GM12878 (cell line): Measurements from ENCODE around the gene STK16. TPM values are rescaled to one million over a fixed set of nuclear protein-coding genes. Genes with fewer than 3 reads are reported as not detected.

ENCODE experiments used
- ATF7 ChIP-seq: fragments of 450-650 bp; IDR thresholded peaks from 2 replicates; pipeline ENCODE4 v1.6.1; 2016; ENCODE audit warnings: low read depth, mild to moderate bottlenecking
- CBFB ChIP-seq: IDR thresholded peaks from 2 replicates; pipeline ENCODE4 v1.6.1; 2016; ENCODE audit warnings: antibody characterized with exemption, low read depth
- FOS ChIP-seq: IDR thresholded peaks from 3 replicates; pipeline ENCODE4 v1.6.1; 2011; ENCODE audit warnings: borderline replicate concordance; ENCODE audit not compliant: insufficient read length; ENCODE audit errors: extremely low read depth
- FOXM1 ChIP-seq: IDR thresholded peaks from 2 replicates; pipeline ENCODE4 v1.6.1; 2012; ENCODE audit warnings: low read depth, mild to moderate bottlenecking, inconsistent platforms, low read length, moderate library complexity
- GATAD2B ChIP-seq: fragments of 450-650 bp; conservative IDR thresholded peaks from 2 replicates; pipeline ENCODE4 v1.6.1; 2017; ENCODE audit warnings: low read depth, mild to moderate bottlenecking, moderate library complexity
- HDGF ChIP-seq: fragments of 450-650 bp; IDR thresholded peaks from 2 replicates; pipeline ENCODE4 v1.6.1; 2016; ENCODE audit warnings: antibody characterized with exemption
- IRF4 ChIP-seq: IDR thresholded peaks from 2 replicates; pipeline ENCODE4 v1.6.1; 2011; ENCODE audit warnings: low read depth, low read length
- KAT2A ChIP-seq: conservative IDR thresholded peaks from 2 replicates; pipeline ENCODE4 v1.6.1; 2011; ENCODE audit warnings: low read depth, low read length; ENCODE audit not compliant: control insufficient read depth
- NFXL1 ChIP-seq: fragments of 450-650 bp; IDR thresholded peaks from 2 replicates; pipeline ENCODE4 v1.6.1; 2017; ENCODE audit warnings: antibody characterized with exemption, mild to moderate bottlenecking, borderline replicate concordance
- RB1 ChIP-seq: fragments of 450-650 bp; formaldehyde crosslinking; IDR thresholded peaks from 2 replicates; pipeline ENCODE4 v1.6.1; 2017; ENCODE audit warnings: mild to moderate bottlenecking, borderline replicate concordance
- TAF1 ChIP-seq: IDR thresholded peaks from 2 replicates; pipeline ENCODE4 v1.6.1; 2011; ENCODE audit warnings: mild to moderate bottlenecking, low read depth, low read length, borderline replicate concordance
- polyA plus RNA-seq, 11 experiments: library from polyadenylated mRNA; depleted of rRNA in 4 of 11; unstranded in 6 of 11; stranded (reverse) in 5 of 11; fragments of >200 nt; fragmentation: Nextera tagmentation in 4 of 11; fragmentation: Illumina TruSeq in 1 of 11; extraction: Ambion mirVana in 4 of 11; extraction: Trizol in 1 of 11; gene quantifications; 1 replicate in 1 of 11; 2 replicates in 10 of 11; pipeline versions ENCODE4 v1.2.1 to v1.2.3, GENCODE V29; 2011 to 2016; ENCODE audit warnings: inconsistent platforms in 2 of 11, missing spikeins in 2 of 11, low read depth in 1 of 11
- total RNA-seq, 4 experiments: library from RNA; depleted of rRNA in 3 of 4; stranded (reverse); fragments of >200 nt in 3 of 4; fragmentation: Illumina TruSeq in 1 of 4; extraction: Trizol in 1 of 4; gene quantifications; 2 replicates each; pipeline versions ENCODE4 v1.2.1 to v1.2.3, GENCODE V29; 2013 to 2021
- TF ChIP-seq, protein P1 (sequence below): fragments of 450-650 bp; IDR thresholded peaks from 2 replicates; pipeline ENCODE4 v1.6.1; 2016; ENCODE audit warnings: mild to moderate bottlenecking
- TF ChIP-seq, protein P2 (sequence below): IDR thresholded peaks from 2 replicates; pipeline ENCODE4 v1.6.1; 2011; ENCODE audit warnings: borderline replicate concordance, low read depth, mild to moderate bottlenecking, moderate library complexity, mixed read lengths, low read length; ENCODE audit not compliant: insufficient read depth; ENCODE audit errors: extremely low read length
- TF ChIP-seq, protein P3 (sequence below): fragments of 450-650 bp; formaldehyde crosslinking; IDR thresholded peaks from 2 replicates; pipeline ENCODE4 v1.4.0; 2020; ENCODE audit warnings: mild to moderate bottlenecking, moderate library complexity
- TF ChIP-seq, protein P4 (sequence below): fragments of 450-650 bp; IDR thresholded peaks from 2 replicates; pipeline ENCODE4 v1.6.1; 2018; ENCODE audit warnings: mild to moderate bottlenecking, low read depth, moderate library complexity; ENCODE audit not compliant: partially characterized antibody
- TF ChIP-seq, protein P5 (sequence below): IDR thresholded peaks from 2 replicates; pipeline ENCODE4 v1.6.1; 2012; ENCODE audit warnings: low read depth, low read length, improper control_type of control experiment

STK16 gene
- total and polyA plus RNA-seq, 10 of the 15 experiments (the other 5 are each of a cell fraction or from before 2014, with no cell fraction given), result 4.3 to 50.1 (median 17.9) TPM

DNA sequence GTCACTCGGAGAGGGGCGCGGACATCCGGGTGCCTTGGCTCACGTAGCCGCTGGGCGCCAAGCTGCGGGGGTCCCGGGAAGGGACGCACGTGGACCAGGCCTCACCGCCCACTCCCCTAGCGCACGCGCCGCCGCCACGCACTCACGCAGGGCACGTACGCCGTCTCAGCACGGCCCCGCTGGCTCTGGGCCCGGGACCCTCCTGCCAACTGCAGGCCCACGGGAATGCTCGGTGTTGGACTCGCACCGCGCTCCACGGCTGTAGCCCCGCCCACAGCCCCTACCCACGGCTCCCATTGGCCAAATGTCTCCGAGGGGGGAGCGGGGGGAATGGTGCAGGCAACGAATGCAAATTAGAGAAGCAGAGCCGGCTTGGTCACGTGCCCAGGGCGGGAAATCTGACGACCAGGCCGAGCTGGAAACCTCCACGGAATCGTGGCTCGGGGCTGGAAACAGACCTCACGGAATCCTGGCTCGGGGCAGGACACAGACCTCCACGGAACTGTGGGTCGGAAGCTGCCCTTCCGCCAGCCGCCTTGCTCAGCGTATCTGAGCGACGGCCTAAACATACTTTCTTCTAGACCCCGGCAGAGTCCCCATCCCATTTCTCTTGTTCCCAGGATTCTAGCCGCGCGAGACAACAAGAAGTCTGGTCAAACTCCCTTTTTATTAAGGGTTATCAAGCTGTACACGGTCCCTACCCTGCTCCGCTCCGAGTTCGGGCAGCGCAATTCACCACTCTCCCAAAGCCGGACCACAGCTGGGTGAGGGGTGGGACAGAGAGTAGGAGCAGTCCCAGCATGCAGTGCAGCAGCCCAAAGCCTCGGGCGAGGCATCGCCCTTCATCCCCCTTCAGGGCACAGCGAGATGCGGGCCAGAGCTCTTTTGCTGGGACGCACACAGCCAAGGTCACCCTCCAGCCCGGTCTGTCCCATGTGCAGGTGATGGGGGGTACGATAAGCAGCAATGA, 26.3 kb upstream of the STK16 start, which contains the start of gene ABCB6 (continued):
- TF ChIP-seq, protein P1, sequence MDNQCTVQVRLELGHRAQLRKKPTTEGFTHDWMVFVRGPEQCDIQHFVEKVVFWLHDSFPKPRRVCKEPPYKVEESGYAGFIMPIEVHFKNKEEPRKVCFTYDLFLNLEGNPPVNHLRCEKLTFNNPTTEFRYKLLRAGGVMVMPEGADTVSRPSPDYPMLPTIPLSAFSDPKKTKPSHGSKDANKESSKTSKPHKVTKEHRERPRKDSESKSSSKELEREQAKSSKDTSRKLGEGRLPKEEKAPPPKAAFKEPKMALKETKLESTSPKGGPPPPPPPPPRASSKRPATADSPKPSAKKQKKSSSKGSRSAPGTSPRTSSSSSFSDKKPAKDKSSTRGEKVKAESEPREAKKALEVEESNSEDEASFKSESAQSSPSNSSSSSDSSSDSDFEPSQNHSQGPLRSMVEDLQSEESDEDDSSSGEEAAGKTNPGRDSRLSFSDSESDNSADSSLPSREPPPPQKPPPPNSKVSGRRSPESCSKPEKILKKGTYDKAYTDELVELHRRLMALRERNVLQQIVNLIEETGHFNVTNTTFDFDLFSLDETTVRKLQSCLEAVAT, result 0 out of 2 replicates have a peak, but pooled peaks have one; percentile 15
- no peak for TF ChIP-seq HDGF
- TF ChIP-seq, protein P2, sequence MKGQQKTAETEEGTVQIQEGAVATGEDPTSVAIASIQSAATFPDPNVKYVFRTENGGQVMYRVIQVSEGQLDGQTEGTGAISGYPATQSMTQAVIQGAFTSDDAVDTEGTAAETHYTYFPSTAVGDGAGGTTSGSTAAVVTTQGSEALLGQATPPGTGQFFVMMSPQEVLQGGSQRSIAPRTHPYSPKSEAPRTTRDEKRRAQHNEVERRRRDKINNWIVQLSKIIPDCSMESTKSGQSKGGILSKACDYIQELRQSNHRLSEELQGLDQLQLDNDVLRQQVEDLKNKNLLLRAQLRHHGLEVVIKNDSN, result peak; percentile 95
- TF ChIP-seq GATAD2B, result peak; percentile 89
- TF ChIP-seq, protein P3, sequence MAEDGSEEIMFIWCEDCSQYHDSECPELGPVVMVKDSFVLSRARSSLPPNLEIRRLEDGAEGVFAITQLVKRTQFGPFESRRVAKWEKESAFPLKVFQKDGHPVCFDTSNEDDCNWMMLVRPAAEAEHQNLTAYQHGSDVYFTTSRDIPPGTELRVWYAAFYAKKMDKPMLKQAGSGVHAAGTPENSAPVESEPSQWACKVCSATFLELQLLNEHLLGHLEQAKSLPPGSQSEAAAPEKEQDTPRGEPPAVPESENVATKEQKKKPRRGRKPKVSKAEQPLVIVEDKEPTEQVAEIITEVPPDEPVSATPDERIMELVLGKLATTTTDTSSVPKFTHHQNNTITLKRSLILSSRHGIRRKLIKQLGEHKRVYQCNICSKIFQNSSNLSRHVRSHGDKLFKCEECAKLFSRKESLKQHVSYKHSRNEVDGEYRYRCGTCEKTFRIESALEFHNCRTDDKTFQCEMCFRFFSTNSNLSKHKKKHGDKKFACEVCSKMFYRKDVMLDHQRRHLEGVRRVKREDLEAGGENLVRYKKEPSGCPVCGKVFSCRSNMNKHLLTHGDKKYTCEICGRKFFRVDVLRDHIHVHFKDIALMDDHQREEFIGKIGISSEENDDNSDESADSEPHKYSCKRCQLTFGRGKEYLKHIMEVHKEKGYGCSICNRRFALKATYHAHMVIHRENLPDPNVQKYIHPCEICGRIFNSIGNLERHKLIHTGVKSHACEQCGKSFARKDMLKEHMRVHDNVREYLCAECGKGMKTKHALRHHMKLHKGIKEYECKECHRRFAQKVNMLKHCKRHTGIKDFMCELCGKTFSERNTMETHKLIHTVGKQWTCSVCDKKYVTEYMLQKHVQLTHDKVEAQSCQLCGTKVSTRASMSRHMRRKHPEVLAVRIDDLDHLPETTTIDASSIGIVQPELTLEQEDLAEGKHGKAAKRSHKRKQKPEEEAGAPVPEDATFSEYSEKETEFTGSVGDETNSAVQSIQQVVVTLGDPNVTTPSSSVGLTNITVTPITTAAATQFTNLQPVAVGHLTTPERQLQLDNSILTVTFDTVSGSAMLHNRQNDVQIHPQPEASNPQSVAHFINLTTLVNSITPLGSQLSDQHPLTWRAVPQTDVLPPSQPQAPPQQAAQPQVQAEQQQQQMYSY, result 0 out of 2 replicates have a peak, but pooled peaks have one; percentile 2
- TF ChIP-seq NFXL1, result no peak
- TF ChIP-seq, protein P4, sequence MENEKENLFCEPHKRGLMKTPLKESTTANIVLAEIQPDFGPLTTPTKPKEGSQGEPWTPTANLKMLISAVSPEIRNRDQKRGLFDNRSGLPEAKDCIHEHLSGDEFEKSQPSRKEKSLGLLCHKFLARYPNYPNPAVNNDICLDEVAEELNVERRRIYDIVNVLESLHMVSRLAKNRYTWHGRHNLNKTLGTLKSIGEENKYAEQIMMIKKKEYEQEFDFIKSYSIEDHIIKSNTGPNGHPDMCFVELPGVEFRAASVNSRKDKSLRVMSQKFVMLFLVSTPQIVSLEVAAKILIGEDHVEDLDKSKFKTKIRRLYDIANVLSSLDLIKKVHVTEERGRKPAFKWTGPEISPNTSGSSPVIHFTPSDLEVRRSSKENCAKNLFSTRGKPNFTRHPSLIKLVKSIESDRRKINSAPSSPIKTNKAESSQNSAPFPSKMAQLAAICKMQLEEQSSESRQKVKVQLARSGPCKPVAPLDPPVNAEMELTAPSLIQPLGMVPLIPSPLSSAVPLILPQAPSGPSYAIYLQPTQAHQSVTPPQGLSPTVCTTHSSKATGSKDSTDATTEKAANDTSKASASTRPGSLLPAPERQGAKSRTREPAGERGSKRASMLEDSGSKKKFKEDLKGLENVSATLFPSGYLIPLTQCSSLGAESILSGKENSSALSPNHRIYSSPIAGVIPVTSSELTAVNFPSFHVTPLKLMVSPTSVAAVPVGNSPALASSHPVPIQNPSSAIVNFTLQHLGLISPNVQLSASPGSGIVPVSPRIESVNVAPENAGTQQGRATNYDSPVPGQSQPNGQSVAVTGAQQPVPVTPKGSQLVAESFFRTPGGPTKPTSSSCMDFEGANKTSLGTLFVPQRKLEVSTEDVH, result peak; percentile 58
- no peak for TF ChIP-seq KAT2A
- TF ChIP-seq FOS, result no peak
- TF ChIP-seq RB1, result peak; percentile 73; the same call in 1 of the 2 replicates
- no peak for TF ChIP-seq IRF4
- TF ChIP-seq, protein P5, sequence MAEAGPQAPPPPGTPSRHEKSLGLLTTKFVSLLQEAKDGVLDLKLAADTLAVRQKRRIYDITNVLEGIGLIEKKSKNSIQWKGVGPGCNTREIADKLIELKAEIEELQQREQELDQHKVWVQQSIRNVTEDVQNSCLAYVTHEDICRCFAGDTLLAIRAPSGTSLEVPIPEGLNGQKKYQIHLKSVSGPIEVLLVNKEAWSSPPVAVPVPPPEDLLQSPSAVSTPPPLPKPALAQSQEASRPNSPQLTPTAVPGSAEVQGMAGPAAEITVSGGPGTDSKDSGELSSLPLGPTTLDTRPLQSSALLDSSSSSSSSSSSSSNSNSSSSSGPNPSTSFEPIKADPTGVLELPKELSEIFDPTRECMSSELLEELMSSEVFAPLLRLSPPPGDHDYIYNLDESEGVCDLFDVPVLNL, result peak; percentile 91
- peak; percentile 82; the same call in 1 of the 2 replicates for TF ChIP-seq TAF1
- TF ChIP-seq FOXM1, result no peak
- TF ChIP-seq CBFB, result 0 out of 2 replicates have a peak, but pooled peaks have one; percentile 22
- TF ChIP-seq ATF7, result no peak
